H9 (cell line): ENCODE measurements around the gene ACTN1. TPM values are rescaled to one million over a fixed set of nuclear protein-coding genes. Genes with fewer than 3 reads are reported as not detected.

Experiments used
- DNase-seq: peaks from one replicate; pipeline ENCODE4 v3.0.0-alpha.2; 2017
- H2AFZ ChIP-seq: one replicate; pipeline ENCODE4 v1.6.1; 2013; ENCODE audit warnings: mild to moderate bottlenecking, low read length, control low read depth, moderate library complexity
- H2AK5ac ChIP-seq: 2 replicates; pipeline ENCODE4 v1.6.1; 2013; ENCODE audit warnings: low read length, control low read depth, mixed read lengths; ENCODE audit not compliant: insufficient read length
- H2BK120ac ChIP-seq: one replicate; pipeline ENCODE4 v1.6.1; 2013; ENCODE audit warnings: low read depth, mild to moderate bottlenecking, low read length, control low read depth, inconsistent platforms; ENCODE audit not compliant: poor library complexity, severe bottlenecking
- H2BK12ac ChIP-seq: 2 replicates; pipeline ENCODE4 v1.6.1; 2013; ENCODE audit warnings: low read length, control low read depth, mixed read lengths, low read depth; ENCODE audit not compliant: insufficient read length
- H2BK15ac ChIP-seq: 2 replicates; pipeline ENCODE4 v1.6.1; 2013; ENCODE audit warnings: low read depth, low read length, control low read depth
- H2BK20ac ChIP-seq: one replicate; pipeline ENCODE4 v1.6.1; 2013; ENCODE audit warnings: low read depth, mild to moderate bottlenecking, low read length, control low read depth, inconsistent platforms; ENCODE audit not compliant: poor library complexity, severe bottlenecking
- H2BK5ac ChIP-seq: 2 replicates; pipeline ENCODE4 v1.6.1; 2013; ENCODE audit warnings: low read length, control low read depth, mixed read lengths; ENCODE audit not compliant: insufficient read length
- H3K14ac ChIP-seq: 2 replicates; pipeline ENCODE4 v1.6.1; 2013; ENCODE audit warnings: low read length, control low read depth; ENCODE audit not compliant: insufficient read depth
- H3K18ac ChIP-seq: 2 replicates; pipeline ENCODE4 v1.6.1; 2013; ENCODE audit warnings: low read depth, mild to moderate bottlenecking, mixed read lengths, low read length, control low read depth; ENCODE audit not compliant: insufficient read length
- H3K23ac ChIP-seq: 2 replicates; pipeline ENCODE4 v1.6.1; 2013; ENCODE audit warnings: low read length, control low read depth, mixed read lengths, low read depth; ENCODE audit not compliant: insufficient read length
- H3K23me2 ChIP-seq: 2 replicates; pipeline ENCODE4 v1.6.1; 2013; ENCODE audit warnings: low read depth, mild to moderate bottlenecking, mixed read lengths, low read length, control low read depth; ENCODE audit not compliant: insufficient read length, poor library complexity, severe bottlenecking
- H3K27ac ChIP-seq: 2 replicates; pipeline ENCODE4 v1.5.1; 2013; ENCODE audit warnings: low read length, control low read depth, mixed read lengths, low read depth; ENCODE audit not compliant: insufficient read length
- H3K27me3 ChIP-seq: 2 replicates; pipeline ENCODE4 v1.6.1; 2013; ENCODE audit warnings: low read length, control low read depth, inconsistent platforms; ENCODE audit not compliant: insufficient read depth
- H3K4ac ChIP-seq: 2 replicates; pipeline ENCODE4 v1.6.1; 2013; ENCODE audit warnings: low read depth, mild to moderate bottlenecking, control low read depth, inconsistent platforms, low read length, moderate library complexity
- H3K4me1 ChIP-seq: 2 replicates; pipeline ENCODE4 v1.6.1; 2013; ENCODE audit warnings: low read length, control low read depth, inconsistent platforms; ENCODE audit not compliant: insufficient read depth
- H3K4me2 ChIP-seq: 2 replicates; pipeline ENCODE4 v1.6.1; 2013; ENCODE audit warnings: low read length, control low read depth, mixed read lengths; ENCODE audit not compliant: insufficient read length, insufficient read depth
- H3K56ac ChIP-seq: 2 replicates; pipeline ENCODE4 v1.6.1; 2013; ENCODE audit warnings: low read depth, mild to moderate bottlenecking, mixed read lengths, low read length, control low read depth; ENCODE audit not compliant: insufficient read length
- H3K79me1 ChIP-seq: 2 replicates; pipeline ENCODE4 v1.6.1; 2013; ENCODE audit warnings: low read depth, mild to moderate bottlenecking, moderate library complexity, low read length, control low read depth, inconsistent platforms; ENCODE audit not compliant: insufficient read depth, poor library complexity, severe bottlenecking
- H3K79me2 ChIP-seq: 2 replicates; pipeline ENCODE4 v1.6.1; 2013; ENCODE audit warnings: low read length, control low read depth, inconsistent platforms; ENCODE audit not compliant: insufficient read depth
- H3K9ac ChIP-seq: 2 replicates; pipeline ENCODE4 v1.6.1; 2013; ENCODE audit warnings: low read length, control low read depth, mixed read lengths; ENCODE audit not compliant: insufficient read length; ENCODE audit errors: extremely low read depth
- H3K9me3 ChIP-seq: one replicate; pipeline ENCODE4 v1.6.1; 2013; ENCODE audit warnings: low read depth, low read length, inconsistent platforms; ENCODE audit not compliant: control insufficient read depth
- H3T11ph ChIP-seq: one replicate; pipeline ENCODE4 v1.6.1; 2013; ENCODE audit warnings: mild to moderate bottlenecking, low read length, control low read depth, inconsistent platforms
- H4K20me1 ChIP-seq: one replicate; pipeline ENCODE4 v1.6.1; 2013; ENCODE audit not compliant: control insufficient read depth, insufficient read length, insufficient read depth
- H4K5ac ChIP-seq: 2 replicates; pipeline ENCODE4 v1.6.1; 2013; ENCODE audit warnings: low read depth, mild to moderate bottlenecking, mixed read lengths, low read length, control low read depth; ENCODE audit not compliant: insufficient read length
- H4K8ac ChIP-seq: replicated peaks from 2 replicates; pipeline ENCODE4 v1.6.1; 2013; ENCODE audit warnings: low read length, control low read depth, mixed read lengths, low read depth; ENCODE audit not compliant: insufficient read length
- H4K91ac ChIP-seq: 2 replicates; pipeline ENCODE4 v1.6.1; 2013; ENCODE audit warnings: low read depth, mild to moderate bottlenecking, moderate library complexity, mixed read lengths, low read length, control low read depth; ENCODE audit not compliant: insufficient read length
- H3K27ac Mint-ChIP-seq, 3 experiments: 2 replicates in 2 of 3; 3 replicates in 1 of 3; pipeline ENCODE4 v1.8.0; 2020 to 2021; ENCODE audit warnings: mixed read lengths in 3 of 3, mild to moderate bottlenecking in 1 of 3, moderate library complexity in 1 of 3
- H3K27me3 Mint-ChIP-seq: 2 replicates; pipeline ENCODE4 v1.8.0; 2021; ENCODE audit warnings: low read depth, mild to moderate bottlenecking, moderate library complexity, mixed read lengths
- H3K36me3 Mint-ChIP-seq, 3 experiments: 2 replicates in 2 of 3; 3 replicates in 1 of 3; pipeline ENCODE4 v1.8.0; 2020 to 2021; ENCODE audit warnings: low read depth in 3 of 3, mixed read lengths in 3 of 3; ENCODE audit not compliant: insufficient read depth in 1 of 3
- H3K4me1 Mint-ChIP-seq, 2 experiments: 2 replicates each; pipeline ENCODE4 v1.8.0; 2020; ENCODE audit warnings: mixed read lengths in 2 of 2
- H3K4me3 Mint-ChIP-seq, 2 experiments: 2 replicates in 1 of 2; 3 replicates in 1 of 2; pipeline ENCODE4 v1.8.0; 2020 to 2021; ENCODE audit warnings: mild to moderate bottlenecking in 2 of 2, mixed read lengths in 2 of 2, moderate library complexity in 1 of 2
- H3K9me3 Mint-ChIP-seq, 2 experiments: 2 replicates in 1 of 2; 3 replicates in 1 of 2; pipeline ENCODE4 v1.8.0; 2020; ENCODE audit warnings: mild to moderate bottlenecking in 2 of 2, mixed read lengths in 2 of 2, moderate library complexity in 1 of 2
- WGBS: extraction: QIAGEN DNeasy Blood & Tissue Kit; methylation state at CpG from one replicate; pipeline ENCODE4 v1.1.7; 2013; ENCODE audit warnings: missing lambda C conversion rate, low lambda C conversion rate, mixed read lengths; ENCODE audit not compliant: insufficient read length; ENCODE audit errors: extremely low coverage; 5-methylcytosine and 5-hydroxymethylcytosine counted together
- total RNA-seq: library from RNA; stranded (reverse); gene quantifications from 2 replicates; pipeline ENCODE4 v1.2.1, GENCODE V29; 2021
- TF ChIP-seq, protein P1 (sequence below): fragments of 200-600 bp; sonication (generic); conservative IDR thresholded peaks from 3 replicates; pipeline ENCODE4 v1.8.0; 2021; ENCODE audit warnings: antibody characterized with exemption, mild to moderate bottlenecking

Gene ACTN1
- total RNA-seq, 1 experiment from 2014 or later: 219 TPM

DNA sequence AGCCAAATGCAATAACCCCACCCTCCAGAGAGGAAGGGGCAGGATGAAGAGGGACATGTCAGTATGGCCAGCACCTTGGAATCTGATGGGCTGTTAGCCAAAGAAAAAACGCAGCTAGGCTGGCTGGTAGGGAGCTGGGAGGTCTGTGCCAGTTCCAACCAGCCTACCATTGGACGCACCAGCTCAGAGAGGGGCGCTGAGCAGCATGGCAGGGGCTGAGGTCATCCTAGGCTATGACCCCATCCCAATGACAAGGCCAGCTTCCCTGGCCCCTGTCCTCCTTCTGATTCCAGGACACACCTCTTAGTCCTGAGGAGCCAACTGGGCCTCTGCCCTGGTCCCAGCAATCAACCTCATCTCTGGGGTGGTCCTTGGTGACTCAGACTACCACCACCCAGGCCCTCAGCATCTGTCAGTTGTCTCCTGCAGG, 12.2 kb downstream of the ACTN1 start:
- no peak overlapping the region for H3K9ac ChIP-seq
- H3K4ac ChIP-seq: no peak overlapping the region
- H4K20me1 ChIP-seq: no peaks in the 10 kb centered on the region
- no peak overlapping the region for H3K14ac ChIP-seq
- no peak overlapping the region for H2BK5ac ChIP-seq
- no peak overlapping the region for H4K5ac ChIP-seq
- H3K56ac ChIP-seq: no peak overlapping the region
- peaks cover 22% of the 10 kb centered on the region for H3K4me1 ChIP-seq
- TF ChIP-seq, protein P1, sequence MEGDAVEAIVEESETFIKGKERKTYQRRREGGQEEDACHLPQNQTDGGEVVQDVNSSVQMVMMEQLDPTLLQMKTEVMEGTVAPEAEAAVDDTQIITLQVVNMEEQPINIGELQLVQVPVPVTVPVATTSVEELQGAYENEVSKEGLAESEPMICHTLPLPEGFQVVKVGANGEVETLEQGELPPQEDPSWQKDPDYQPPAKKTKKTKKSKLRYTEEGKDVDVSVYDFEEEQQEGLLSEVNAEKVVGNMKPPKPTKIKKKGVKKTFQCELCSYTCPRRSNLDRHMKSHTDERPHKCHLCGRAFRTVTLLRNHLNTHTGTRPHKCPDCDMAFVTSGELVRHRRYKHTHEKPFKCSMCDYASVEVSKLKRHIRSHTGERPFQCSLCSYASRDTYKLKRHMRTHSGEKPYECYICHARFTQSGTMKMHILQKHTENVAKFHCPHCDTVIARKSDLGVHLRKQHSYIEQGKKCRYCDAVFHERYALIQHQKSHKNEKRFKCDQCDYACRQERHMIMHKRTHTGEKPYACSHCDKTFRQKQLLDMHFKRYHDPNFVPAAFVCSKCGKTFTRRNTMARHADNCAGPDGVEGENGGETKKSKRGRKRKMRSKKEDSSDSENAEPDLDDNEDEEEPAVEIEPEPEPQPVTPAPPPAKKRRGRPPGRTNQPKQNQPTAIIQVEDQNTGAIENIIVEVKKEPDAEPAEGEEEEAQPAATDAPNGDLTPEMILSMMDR: no peak
- H4K91ac ChIP-seq: no peak overlapping the region
- H3K27me3 Mint-ChIP-seq: no peaks in the 10 kb centered on the region
- no peak overlapping the region for H3K4me2 ChIP-seq
- H3K9me3 Mint-ChIP-seq: no peaks in the 10 kb centered on the region
- H3K27ac Mint-ChIP-seq: peak overlapping the region in 1 of 3 experiments; percentile 38; a peak in 2 of 7 replicates
- H3K79me1 ChIP-seq: peaks cover 14% of the 10 kb centered on the region
- H3T11ph ChIP-seq: no peak overlapping the region
- no peak overlapping the region for H2AK5ac ChIP-seq
- H3K4me1 Mint-ChIP-seq: peaks cover 84% of the 10 kb centered on the region in 2 experiments
- peaks cover 7 to 17% (median 12%) of the 10 kb centered on the region in 3 experiments; a peak in 6 of 7 replicates for H3K36me3 Mint-ChIP-seq
- H2BK20ac ChIP-seq: no peak overlapping the region
- no peaks in the 10 kb centered on the region for H3K9me3 ChIP-seq
- no peak overlapping the region for H2BK15ac ChIP-seq
- H3K27ac ChIP-seq: no peak overlapping the region
- no peak overlapping the region for H4K8ac ChIP-seq
- no peak for DNase-seq
- no peaks in the 10 kb centered on the region for H3K27me3 ChIP-seq
- H2BK120ac ChIP-seq: no peak overlapping the region
- no peaks in the 10 kb centered on the region for H3K23me2 ChIP-seq
- peaks cover 77% of the 10 kb centered on the region; the same call in 1 of the 2 replicates for H3K79me2 ChIP-seq
- H2BK12ac ChIP-seq: no peak overlapping the region
- H2AFZ ChIP-seq: no peak overlapping the region
- no peak overlapping the region for H3K18ac ChIP-seq
- no peak overlapping the region for H3K4me3 Mint-ChIP-seq
- no peak overlapping the region for H3K23ac ChIP-seq
- no CpG with 5 or more reads among the region's 3 CpGs for WGBS
